Breast epithelium (tissue), 3 donors: ENCODE data around the gene SLC6A17.

Source experiments
- POLR2A ChIP-seq: fragments of 450-650 bp; IDR thresholded peaks from one replicate; pipeline ENCODE4 v1.6.1; 2016; ENCODE audit warnings: antibody characterized with exemption, mild to moderate bottlenecking, moderate library complexity
- POLR2AphosphoS5 ChIP-seq, 3 donors: sonication (generic); formaldehyde crosslinking; IDR thresholded peaks; one replicate each; pipeline ENCODE4 v1.6.1; 2017; ENCODE audit warnings: antibody characterized with exemption in 3 of 3
- TF ChIP-seq, protein P1 (sequence below), 3 donors: fragments of 450-650 bp; IDR thresholded peaks; one replicate each; pipeline ENCODE4 v1.5.1; 2016 to 2017; ENCODE audit warnings: antibody characterized with exemption in 3 of 3, mild to moderate bottlenecking in 3 of 3, moderate library complexity in 3 of 3

DNA sequence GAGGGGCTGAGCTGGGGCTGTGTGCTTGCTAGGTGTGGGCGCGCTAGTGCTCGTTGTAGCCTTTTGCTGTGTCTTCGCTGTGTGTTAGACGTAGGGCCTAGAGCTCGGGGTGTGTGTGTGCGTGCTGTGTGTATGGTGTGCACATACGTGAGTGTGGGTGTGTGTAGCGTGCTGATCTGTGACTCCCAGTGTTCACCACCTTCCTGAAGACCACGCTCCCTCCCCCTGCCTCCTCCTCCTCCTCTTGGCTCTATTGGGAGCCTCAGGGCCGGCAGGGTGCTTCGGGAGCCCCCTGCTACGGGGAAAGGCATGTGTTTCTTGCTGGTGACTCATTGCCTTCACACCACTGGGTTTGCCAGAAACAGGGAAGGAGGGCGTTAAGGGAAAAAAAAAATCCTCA lies 50.4 kb downstream of the SLC6A17 start:
- TF ChIP-seq, protein P1, sequence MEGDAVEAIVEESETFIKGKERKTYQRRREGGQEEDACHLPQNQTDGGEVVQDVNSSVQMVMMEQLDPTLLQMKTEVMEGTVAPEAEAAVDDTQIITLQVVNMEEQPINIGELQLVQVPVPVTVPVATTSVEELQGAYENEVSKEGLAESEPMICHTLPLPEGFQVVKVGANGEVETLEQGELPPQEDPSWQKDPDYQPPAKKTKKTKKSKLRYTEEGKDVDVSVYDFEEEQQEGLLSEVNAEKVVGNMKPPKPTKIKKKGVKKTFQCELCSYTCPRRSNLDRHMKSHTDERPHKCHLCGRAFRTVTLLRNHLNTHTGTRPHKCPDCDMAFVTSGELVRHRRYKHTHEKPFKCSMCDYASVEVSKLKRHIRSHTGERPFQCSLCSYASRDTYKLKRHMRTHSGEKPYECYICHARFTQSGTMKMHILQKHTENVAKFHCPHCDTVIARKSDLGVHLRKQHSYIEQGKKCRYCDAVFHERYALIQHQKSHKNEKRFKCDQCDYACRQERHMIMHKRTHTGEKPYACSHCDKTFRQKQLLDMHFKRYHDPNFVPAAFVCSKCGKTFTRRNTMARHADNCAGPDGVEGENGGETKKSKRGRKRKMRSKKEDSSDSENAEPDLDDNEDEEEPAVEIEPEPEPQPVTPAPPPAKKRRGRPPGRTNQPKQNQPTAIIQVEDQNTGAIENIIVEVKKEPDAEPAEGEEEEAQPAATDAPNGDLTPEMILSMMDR (IDR thresholded peaks at IDR 0.05), result no peak
- TF ChIP-seq POLR2A (no peak), POLR2AphosphoS5 (IDR thresholded peaks at IDR 0.05) (no peak)
